Upper lobe of left lung (tissue), 6 donors: Measurements from ENCODE around the gene CHST8. TPM values are rescaled to one million over a fixed set of nuclear protein-coding genes. Genes with fewer than 3 reads are reported as not detected.

Experiments
- ATAC-seq, 2 donors: fragments of 200-7000 bp; cut with Tn5 transposase; one replicate each; pipeline ENCODE4 v1.9.1; 2022; ENCODE audit warnings: mild to moderate bottlenecking in 2 of 2, moderate library complexity in 2 of 2; ENCODE audit not compliant: low FRiP score in 2 of 2
- DNase-seq, 2 donors: peaks; one replicate each; pipeline ENCODE4 v3.0.0-alpha.2; 2019 to 2020
- H3K27ac ChIP-seq, 4 donors: fragments of 200-600 bp; sonication (generic); one replicate each; pipeline ENCODE4 v1.5.1; 2016 to 2019
- H3K27me3 ChIP-seq, 4 donors: fragments of 200-600 bp; sonication (generic); one replicate each; pipeline ENCODE4 v1.5.1; 2017 to 2019
- H3K36me3 ChIP-seq, 4 donors: fragments of 200-600 bp; sonication (generic); one replicate each; pipeline ENCODE4 v1.5.1; 2016 to 2019
- H3K4me1 ChIP-seq, 4 donors: fragments of 200-600 bp; sonication (generic); one replicate each; pipeline ENCODE4 v1.5.1; 2018 to 2019
- H3K4me3 ChIP-seq, 4 donors: fragments of 200-600 bp; sonication (generic); one replicate each; pipeline ENCODE4 v1.5.1; 2017 to 2019; ENCODE audit warnings: mild to moderate bottlenecking in 2 of 4, moderate library complexity in 1 of 4
- H3K9me3 ChIP-seq, 4 donors: fragments of 200-600 bp; sonication (generic); one replicate each; pipeline ENCODE4 v1.5.1; 2018 to 2019
- CTCF ChIP-seq, 6 experiments: fragments of 450-650 bp in 4 of 6; fragments of 200-600 bp in 2 of 6; sonication (generic) in 2 of 6; IDR thresholded peaks; one replicate each; pipeline ENCODE4 v1.5.1; 2016 to 2019; ENCODE audit warnings: antibody characterized with exemption in 6 of 6
- EP300 ChIP-seq, 4 donors: sonication (generic); formaldehyde crosslinking; IDR thresholded peaks; one replicate each; pipeline ENCODE4 v1.5.1; 2017; ENCODE audit warnings: antibody characterized with exemption in 4 of 4, control low read depth in 2 of 4
- POLR2A ChIP-seq, 4 donors: fragments of 450-650 bp; IDR thresholded peaks; one replicate each; pipeline ENCODE4 v1.5.1; 2016 to 2017; ENCODE audit warnings: antibody characterized with exemption in 4 of 4, mild to moderate bottlenecking in 2 of 4
- POLR2AphosphoS5 ChIP-seq, 2 donors: sonication (generic); formaldehyde crosslinking; IDR thresholded peaks; one replicate each; pipeline ENCODE4 v1.5.1; 2017; ENCODE audit warnings: antibody characterized with exemption in 2 of 2
- WGBS, 2 donors: methylation state at CpG; one replicate each; pipeline ENCODE4 v1.1.5; 2017 to 2018; 5-methylcytosine and 5-hydroxymethylcytosine counted together
- total RNA-seq, 6 donors: library from RNA; depleted of rRNA in 4 of 6; stranded (reverse); fragments of >200 nt in 4 of 6; gene quantifications; one replicate each; pipeline versions ENCODE4 v1.1.0 to v1.2.1, GENCODE V29; 2016 to 2021
- donor health status: DM: no; HTN: no; CAD: no; lungs with moderate emphysema.
- donor health status: DM: no; HTN: yes; CAD: no; lungs with severe emphysema.

Gene CHST8
- total RNA-seq, 6 donors from 2014 or later = 0.46 to 3.1 (median 0.72) TPM; not detected in 2

DNA sequence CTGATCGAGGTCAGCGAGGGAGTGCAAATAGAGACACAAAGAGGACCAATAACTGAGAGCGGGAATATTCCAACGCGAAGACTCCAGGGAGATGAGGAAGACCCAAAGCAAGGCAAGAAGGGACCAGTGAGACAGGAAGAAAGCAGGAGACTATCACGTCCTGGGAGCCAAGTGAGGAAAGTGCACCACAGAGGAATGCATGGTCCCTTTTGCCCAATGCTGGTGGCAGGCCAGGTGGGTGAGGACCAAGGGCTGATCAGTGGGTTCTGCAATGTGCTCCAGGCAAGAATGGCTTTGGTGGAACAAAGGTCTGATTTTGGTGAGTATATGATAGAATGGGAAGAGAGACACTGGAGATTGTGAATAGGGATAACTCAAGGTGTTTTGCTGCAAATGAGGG, 25.4 kb downstream of the CHST8 start:
- DNase-seq (no peak), ATAC-seq (no peak)
- Histone ChIP-seq H3K4me3 (no peak overlapping the region), H3K9me3 (no peaks in the 10 kb centered on the region), H3K27me3 (no peaks in the 10 kb centered on the region), H3K36me3 (no peaks in the 10 kb centered on the region), H3K27ac (no peak overlapping the region), H3K4me1 (no peaks in the 10 kb centered on the region)
- 79 to 85% methylated on average over 6 of the region's 6 CpGs for WGBS, 2 donors
- TF ChIP-seq POLR2A (IDR thresholded peaks at IDR 0.05) (no peak), POLR2AphosphoS5 (IDR thresholded peaks at IDR 0.05) (no peak)

- no peak for TF ChIP-seq EP300 (IDR thresholded peaks at IDR 0.05)
- no peak for TF ChIP-seq CTCF (IDR thresholded peaks at IDR 0.05)
- no peak for TF ChIP-seq POLR2A (IDR thresholded peaks at IDR 0.05)
- TF ChIP-seq POLR2AphosphoS5 (IDR thresholded peaks at IDR 0.05) = no peak
- ATAC-seq (no peak), DNase-seq (no peak)
- Histone ChIP-seq H3K27ac (no peak overlapping the region), H3K27me3 (no peaks in the 10 kb centered on the region), H3K4me3 (no peak overlapping the region), H3K9me3 (no peaks in the 10 kb centered on the region), H3K4me1 (no peaks in the 10 kb centered on the region), H3K36me3 (no peaks in the 10 kb centered on the region)
- WGBS, 2 donors = 43 to 51% methylated on average over 2 to 4 of the region's 4 CpGs
Observed at GRCh38 chr19:33649627-33650305, 28.0 kb downstream of the CHST8 start.

DNA sequence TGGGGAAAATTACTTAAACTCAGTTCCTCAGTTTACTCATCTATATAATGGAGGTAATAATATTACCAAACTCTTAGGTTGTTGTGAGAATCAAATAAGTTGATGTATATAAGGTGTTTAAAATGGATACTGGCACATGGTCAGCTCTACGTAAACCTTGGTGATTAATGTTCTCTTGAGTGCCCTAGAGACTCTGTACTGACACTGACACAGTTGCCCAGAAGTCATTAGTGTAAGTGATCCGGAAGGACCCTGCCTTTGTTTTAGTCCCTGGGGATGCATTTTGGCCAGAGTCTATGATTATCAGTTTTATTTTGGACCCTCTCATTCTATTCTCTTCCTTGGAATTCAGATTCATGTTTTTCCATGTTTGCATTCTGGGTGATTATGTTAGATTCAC, 31.9 kb downstream of the CHST8 start:
- H3K4me1 ChIP-seq = no peaks in the 10 kb centered on the region
- DNase-seq = no peak
- no peaks in the 10 kb centered on the region for H3K9me3 ChIP-seq
- no peak overlapping the region for H3K4me3 ChIP-seq
- H3K27ac ChIP-seq = no peak overlapping the region
- H3K36me3 ChIP-seq = no peaks in the 10 kb centered on the region
- ATAC-seq = no peak
- TF ChIP-seq POLR2AphosphoS5 (IDR thresholded peaks at IDR 0.05) (no peak), POLR2A (IDR thresholded peaks at IDR 0.05) (no peak), EP300 (IDR thresholded peaks at IDR 0.05) (no peak), CTCF (IDR thresholded peaks at IDR 0.05) (no peak)
- H3K27me3 ChIP-seq = no peaks in the 10 kb centered on the region
- WGBS, 2 donors = 69 to 70% methylated on average over 2 of the region's 2 CpGs

- Histone ChIP-seq H3K27ac (no peak overlapping the region), H3K4me1 (no peaks in the 10 kb centered on the region), H3K4me3 (no peak overlapping the region), H3K27me3 (no peaks in the 10 kb centered on the region), H3K9me3 (no peaks in the 10 kb centered on the region), H3K36me3 (no peaks in the 10 kb centered on the region)
- DNase-seq = no peak
- WGBS, 2 donors = 82 to 87% methylated on average over 5 to 7 of the region's 7 CpGs
- no peak for TF ChIP-seq EP300 (IDR thresholded peaks at IDR 0.05)
- no peak for TF ChIP-seq POLR2A (IDR thresholded peaks at IDR 0.05)
- no peak for TF ChIP-seq POLR2AphosphoS5 (IDR thresholded peaks at IDR 0.05)
- no peak for TF ChIP-seq CTCF (IDR thresholded peaks at IDR 0.05)
- ATAC-seq = no peak
Observed at GRCh38 chr19:33654840-33655508, 33.2 kb downstream of the CHST8 start.

GRCh38 chr19:33659835-33660234, 38.1 kb downstream of the CHST8 start:
- no peaks in the 10 kb centered on the region for H3K9me3 ChIP-seq
- no peak for TF ChIP-seq CTCF (IDR thresholded peaks at IDR 0.05)
- TF ChIP-seq POLR2A (IDR thresholded peaks at IDR 0.05) = no peak
- no peak for TF ChIP-seq POLR2AphosphoS5 (IDR thresholded peaks at IDR 0.05)
- TF ChIP-seq EP300 (IDR thresholded peaks at IDR 0.05) = no peak
- DNase-seq (no peak), ATAC-seq (no peak)
- H3K4me3 ChIP-seq = no peak overlapping the region
- H3K27ac ChIP-seq = no peak overlapping the region
- WGBS, 2 donors = 87 to 88% methylated on average over 5 of the region's 5 CpGs
- H3K4me1 ChIP-seq = no peaks in the 10 kb centered on the region
- no peaks in the 10 kb centered on the region for H3K27me3 ChIP-seq
- H3K36me3 ChIP-seq = no peaks in the 10 kb centered on the region
